ENCODE data around the gene ITPKB. TPM values are rescaled to one million over a fixed set of nuclear protein-coding genes. Genes with fewer than 3 reads are reported as not detected.
A peak's percentile ranks its signal among the peaks of the same experiment; 100 is the strongest.

The ITPKB gene
- total and polyA plus RNA-seq, 2 experiments from 2014 or later: 0.31 to 5.2 TPM

- TF ChIP-seq, protein P1, sequence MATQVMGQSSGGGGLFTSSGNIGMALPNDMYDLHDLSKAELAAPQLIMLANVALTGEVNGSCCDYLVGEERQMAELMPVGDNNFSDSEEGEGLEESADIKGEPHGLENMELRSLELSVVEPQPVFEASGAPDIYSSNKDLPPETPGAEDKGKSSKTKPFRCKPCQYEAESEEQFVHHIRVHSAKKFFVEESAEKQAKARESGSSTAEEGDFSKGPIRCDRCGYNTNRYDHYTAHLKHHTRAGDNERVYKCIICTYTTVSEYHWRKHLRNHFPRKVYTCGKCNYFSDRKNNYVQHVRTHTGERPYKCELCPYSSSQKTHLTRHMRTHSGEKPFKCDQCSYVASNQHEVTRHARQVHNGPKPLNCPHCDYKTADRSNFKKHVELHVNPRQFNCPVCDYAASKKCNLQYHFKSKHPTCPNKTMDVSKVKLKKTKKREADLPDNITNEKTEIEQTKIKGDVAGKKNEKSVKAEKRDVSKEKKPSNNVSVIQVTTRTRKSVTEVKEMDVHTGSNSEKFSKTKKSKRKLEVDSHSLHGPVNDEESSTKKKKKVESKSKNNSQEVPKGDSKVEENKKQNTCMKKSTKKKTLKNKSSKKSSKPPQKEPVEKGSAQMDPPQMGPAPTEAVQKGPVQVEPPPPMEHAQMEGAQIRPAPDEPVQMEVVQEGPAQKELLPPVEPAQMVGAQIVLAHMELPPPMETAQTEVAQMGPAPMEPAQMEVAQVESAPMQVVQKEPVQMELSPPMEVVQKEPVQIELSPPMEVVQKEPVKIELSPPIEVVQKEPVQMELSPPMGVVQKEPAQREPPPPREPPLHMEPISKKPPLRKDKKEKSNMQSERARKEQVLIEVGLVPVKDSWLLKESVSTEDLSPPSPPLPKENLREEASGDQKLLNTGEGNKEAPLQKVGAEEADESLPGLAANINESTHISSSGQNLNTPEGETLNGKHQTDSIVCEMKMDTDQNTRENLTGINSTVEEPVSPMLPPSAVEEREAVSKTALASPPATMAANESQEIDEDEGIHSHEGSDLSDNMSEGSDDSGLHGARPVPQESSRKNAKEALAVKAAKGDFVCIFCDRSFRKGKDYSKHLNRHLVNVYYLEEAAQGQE (IDR thresholded peaks at IDR 0.05; ENCODE audit: unreplicated experiment): no peak
- TF ChIP-seq EZH2phosphoT487 (IDR thresholded peaks at IDR 0.05; ENCODE audit: unreplicated experiment): no peak
- no peak for TF ChIP-seq ZNF114 (CRISPR knock-in tag; IDR thresholded peaks at IDR 0.05)
- no peak for TF ChIP-seq ZNF331 (CRISPR knock-in tag; IDR thresholded peaks at IDR 0.05; ENCODE audit: low read depth)
Observed at GRCh38 chr1:226657895-226658545, 81.1 kb downstream of the ITPKB start (continued).

- TF ChIP-seq CREB1 (CRISPR knock-in tag; IDR thresholded peaks at IDR 0.05; ENCODE audit: low read depth) (no peak), JUNB (IDR thresholded peaks at IDR 0.05; ENCODE audit: unreplicated experiment) (no peak)
- TF ChIP-seq, protein P1 (IDR thresholded peaks at IDR 0.05; ENCODE audit: unreplicated experiment): no peak
- TF ChIP-seq, protein P2, sequence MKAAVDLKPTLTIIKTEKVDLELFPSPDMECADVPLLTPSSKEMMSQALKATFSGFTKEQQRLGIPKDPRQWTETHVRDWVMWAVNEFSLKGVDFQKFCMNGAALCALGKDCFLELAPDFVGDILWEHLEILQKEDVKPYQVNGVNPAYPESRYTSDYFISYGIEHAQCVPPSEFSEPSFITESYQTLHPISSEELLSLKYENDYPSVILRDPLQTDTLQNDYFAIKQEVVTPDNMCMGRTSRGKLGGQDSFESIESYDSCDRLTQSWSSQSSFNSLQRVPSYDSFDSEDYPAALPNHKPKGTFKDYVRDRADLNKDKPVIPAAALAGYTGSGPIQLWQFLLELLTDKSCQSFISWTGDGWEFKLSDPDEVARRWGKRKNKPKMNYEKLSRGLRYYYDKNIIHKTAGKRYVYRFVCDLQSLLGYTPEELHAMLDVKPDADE (IDR thresholded peaks at IDR 0.05): no peak
- Histone ChIP-seq H3K27ac (ENCODE audit: low read depth) (no peak overlapping the region), H3F3A (replicated peaks; ENCODE audit: low read depth) (peaks cover 7% of the 10 kb centered on the region; the same call in 1 of the 2 replicates), H2AFZ (no peak overlapping the region), H3K36me3 (ENCODE audit: insufficient read depth) (no peaks in the 10 kb centered on the region), H3K9me2 (ENCODE audit: insufficient read depth) (no peaks in the 10 kb centered on the region), H3K4me2 (0 out of 2 replicates have a peak overlapping the region, but pooled peaks have one; percentile 38), H3K4me3 (no peak overlapping the region), H4K20me1 (replicated peaks; ENCODE audit: insufficient read depth) (no peaks in the 10 kb centered on the region), H3K4me1 (ENCODE audit: insufficient read depth) (peaks cover 41% of the 10 kb centered on the region), H3K79me2 (replicated peaks; ENCODE audit: insufficient read depth) (no peaks in the 10 kb centered on the region), H3K27me3 (ENCODE audit: insufficient read depth) (no peaks in the 10 kb centered on the region)
- Mint-ChIP-seq H3K4me1 (peaks cover 75% of the 10 kb centered on the region), H3K27ac (0 out of 2 replicates have a peak overlapping the region, but pooled peaks have one; percentile 47), H3K4me3 (no peak overlapping the region), H3K36me3 (ENCODE audit: low read depth) (no peaks in the 10 kb centered on the region), H3K27me3 (ENCODE audit: insufficient read depth, low read depth, poor library complexity) (peaks cover 29% of the 10 kb centered on the region), H3K9me3 (no peaks in the 10 kb centered on the region)
- ATAC-seq (no peak), DNase-seq (ENCODE audit: low spot score) (no peak)
Observed at GRCh38 chr1:226656601-226657277, 82.3 kb downstream of the ITPKB start.

Data from GM23338 (cell line).